DLD1 (cell line): Measurements from ENCODE around the gene FLNB.

ENCODE experiments used
- in situ Hi-C: cut with HindIII; loops from 2 replicates; pipeline ENCODE4 v1.10.0; 2017; ENCODE audit warnings: low sequenced_read_pairs

The FLNB gene

DNA sequence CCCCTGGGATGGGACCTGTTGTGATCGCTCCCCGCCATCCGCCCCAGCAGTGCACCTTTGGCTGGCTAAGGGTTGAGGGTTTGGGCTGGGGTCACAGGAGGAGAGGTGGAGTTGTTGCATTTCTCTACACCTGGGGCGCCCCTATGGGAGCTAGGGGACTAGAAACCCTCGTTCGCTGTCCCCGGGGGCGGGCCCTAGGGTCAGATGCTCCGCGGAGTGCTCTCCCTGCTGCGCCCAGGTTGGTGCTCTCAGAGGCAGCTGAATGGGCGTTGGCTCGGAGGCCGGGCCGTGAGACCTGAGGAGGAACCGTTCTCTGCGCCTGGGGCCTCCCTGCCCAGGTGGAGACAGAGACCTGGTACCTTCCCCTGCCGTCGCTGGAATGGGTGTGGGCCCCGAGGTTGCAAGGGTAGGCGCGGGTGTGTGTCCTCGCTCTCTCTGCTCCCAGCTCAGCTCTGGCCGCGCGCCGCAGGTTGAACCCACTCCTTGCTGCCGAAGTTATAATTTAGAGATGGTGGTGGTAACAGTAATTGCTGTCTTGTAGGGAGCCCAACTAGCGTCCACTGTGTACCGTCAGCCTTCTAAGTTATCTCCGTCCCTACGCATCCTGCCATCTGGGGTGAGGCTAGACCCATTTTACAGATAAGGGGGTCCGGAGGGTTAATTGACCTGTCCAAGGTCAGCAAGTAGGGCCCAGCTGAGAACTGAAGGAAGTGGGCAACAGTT, 965 bp downstream of the FLNB start:
- in situ Hi-C loops = loop anchor here (25.0 kb wide), 1 partner anchor 153 kb away; no protein-coding TSS in a partner anchor

DNA sequence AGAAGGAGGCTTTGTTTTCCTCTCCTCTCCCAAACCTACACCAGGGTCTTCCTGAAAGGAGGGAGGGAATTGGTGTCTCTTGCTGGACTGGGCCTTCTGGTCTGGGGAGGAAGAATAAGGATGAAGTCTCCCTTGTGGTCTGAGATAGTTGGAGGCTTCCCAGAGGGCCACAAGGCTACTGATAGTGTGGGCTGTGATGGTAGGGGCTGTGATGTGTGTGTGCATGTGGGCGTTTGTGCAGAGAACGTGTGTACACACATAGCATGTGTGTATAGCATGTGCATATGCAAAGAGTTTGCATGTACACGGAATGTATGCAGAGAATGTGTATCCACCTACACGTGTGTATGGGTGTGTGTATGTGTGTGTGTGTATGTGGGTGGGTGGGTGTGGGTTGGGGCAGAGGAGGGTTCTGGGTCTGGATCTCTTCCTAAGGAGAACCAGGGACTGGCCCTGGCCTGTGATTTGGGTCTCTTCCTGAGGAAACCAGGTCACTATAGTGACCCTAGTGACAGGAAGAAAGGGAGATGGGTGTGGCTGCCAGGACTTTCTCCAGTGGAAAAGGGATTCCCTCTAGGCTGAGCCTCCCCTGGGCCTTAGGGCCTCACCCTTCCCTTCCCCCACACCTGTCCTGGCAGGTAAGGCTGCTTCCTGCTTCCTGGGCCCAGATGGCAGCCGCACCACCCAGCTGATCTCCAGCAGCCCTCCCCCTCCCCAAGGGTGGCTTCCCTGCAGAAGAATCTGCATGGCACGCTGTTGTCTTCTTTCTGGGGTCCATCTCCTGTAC, 1.7 kb downstream of the FLNB start:
- in situ Hi-C loops = loop anchor here (25.0 kb wide), 1 partner anchor 152 kb away; no protein-coding TSS in a partner anchor

DNA sequence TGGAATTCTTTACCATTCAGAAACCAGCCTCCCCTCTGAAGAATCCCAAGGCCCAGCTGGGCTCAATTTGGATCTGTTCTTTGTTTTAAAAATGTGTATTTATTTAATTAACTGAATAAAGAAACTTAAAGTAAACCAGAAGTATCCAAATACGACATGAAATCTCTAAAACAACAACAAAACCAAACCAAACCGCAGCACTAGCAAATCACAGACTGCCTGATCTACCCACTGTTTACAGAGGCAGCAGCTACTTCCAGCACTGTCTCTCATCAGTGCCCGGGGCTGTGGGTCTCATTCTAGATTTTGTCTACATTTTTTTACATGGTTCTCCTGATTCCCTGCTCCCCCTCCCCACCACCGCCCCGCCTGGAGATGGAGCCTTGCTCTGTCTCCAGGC, 2.3 kb downstream of the FLNB start:
- in situ Hi-C loops = loop anchor here (25.0 kb wide), 1 partner anchor 152 kb away; no protein-coding TSS in a partner anchor

DNA sequence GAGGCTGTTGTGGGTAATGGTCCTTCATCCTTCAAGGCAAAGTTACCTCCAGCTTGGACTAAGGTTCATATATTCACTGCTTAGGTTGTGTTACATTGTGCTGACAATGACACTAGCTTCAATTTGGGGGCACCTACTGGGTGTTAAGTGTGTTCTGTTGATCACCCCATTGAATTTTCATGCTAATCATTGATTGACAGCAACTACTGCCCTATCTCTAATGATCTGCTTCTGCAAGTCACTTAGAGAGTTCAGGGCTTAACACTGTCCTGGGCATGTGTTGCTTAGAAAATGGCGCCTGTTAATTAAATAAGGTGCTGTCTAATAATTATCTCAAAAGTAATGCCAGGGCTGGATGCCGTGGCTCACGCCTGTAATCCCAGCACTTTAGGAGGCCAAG, 3.4 kb downstream of the FLNB start:
- in situ Hi-C loops = loop anchor here (25.0 kb wide), 1 partner anchor 151 kb away; no protein-coding TSS in a partner anchor

DNA sequence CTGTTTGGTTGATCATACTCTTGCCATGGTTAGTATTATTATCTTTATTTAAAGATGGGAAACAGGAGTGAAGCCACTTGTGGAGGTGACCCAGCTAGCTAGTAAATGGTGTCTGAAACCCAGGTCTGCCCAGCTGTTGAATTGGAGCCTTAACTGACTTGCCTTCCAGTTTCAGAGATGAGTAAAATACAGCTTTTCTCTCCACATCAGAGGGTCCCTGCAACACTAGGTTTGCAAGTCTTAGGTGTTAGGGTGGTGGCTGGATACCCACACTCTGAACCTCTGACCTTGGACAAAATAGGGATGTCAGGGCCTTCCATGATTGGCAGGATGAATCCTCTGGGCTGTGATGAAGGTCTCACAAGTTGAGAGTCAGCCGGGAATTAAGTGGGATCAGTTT, 4.1 kb downstream of the FLNB start:
- in situ Hi-C loops = loop anchor here (25.0 kb wide), 1 partner anchor 150 kb away; no protein-coding TSS in a partner anchor

DNA sequence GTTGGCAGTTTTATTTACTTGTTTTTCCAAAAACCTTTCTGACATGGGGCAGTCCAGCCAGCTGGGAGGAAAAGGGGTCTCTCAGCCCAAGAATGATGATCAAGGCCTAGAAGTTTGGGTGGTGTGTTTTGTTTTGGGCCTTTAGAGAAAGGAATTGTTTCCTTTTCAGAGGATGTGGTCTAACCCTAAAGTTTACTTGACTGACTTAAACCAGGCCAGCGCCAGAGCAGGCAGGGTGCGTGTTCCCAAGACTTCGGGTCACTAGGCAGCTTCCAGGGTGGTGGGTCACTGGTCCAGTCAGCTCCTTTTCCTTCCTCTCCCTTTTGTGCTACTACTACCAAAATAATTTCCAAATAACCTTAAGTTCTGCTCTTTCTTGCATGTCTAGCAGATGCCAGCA, 4.9 kb downstream of the FLNB start:
- in situ Hi-C loops = loop anchor here (25.0 kb wide), 1 partner anchor 149 kb away; no protein-coding TSS in a partner anchor

DNA sequence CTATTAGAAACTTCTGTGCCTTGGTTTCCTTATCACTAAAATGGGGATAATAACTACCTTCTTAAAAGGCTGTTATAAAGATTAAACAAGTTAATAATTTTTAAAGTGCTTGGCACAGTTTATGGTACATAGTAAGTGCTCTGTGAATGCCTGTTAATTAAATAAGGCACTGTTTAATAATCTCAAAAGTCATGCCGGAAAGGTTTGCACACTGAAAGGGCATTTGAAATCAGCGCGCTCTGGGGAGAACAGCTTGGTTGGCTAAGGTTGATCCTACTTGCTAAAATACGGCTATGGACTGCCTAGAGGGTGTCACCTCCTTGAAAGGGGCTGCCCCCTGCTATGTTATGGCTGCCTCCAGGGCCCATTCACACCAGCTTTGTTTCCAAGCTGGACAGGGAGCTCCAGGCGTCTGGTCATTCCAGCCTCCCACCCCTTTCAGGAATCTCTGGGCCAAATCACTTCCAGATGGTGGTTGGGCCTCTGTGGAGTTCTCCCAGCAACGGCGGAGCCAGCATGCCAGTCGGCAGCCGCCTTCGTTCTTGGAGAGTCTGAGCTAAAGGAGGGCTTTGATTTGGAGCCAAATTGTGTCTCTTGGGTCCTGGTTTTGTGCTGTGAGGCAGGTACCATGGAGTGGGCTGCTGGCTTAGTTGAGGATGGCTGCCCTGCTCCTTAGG, 5.9 kb downstream of the FLNB start:
- in situ Hi-C loops = loop anchor here (25.0 kb wide), 1 partner anchor 148 kb away; no protein-coding TSS in a partner anchor

DNA sequence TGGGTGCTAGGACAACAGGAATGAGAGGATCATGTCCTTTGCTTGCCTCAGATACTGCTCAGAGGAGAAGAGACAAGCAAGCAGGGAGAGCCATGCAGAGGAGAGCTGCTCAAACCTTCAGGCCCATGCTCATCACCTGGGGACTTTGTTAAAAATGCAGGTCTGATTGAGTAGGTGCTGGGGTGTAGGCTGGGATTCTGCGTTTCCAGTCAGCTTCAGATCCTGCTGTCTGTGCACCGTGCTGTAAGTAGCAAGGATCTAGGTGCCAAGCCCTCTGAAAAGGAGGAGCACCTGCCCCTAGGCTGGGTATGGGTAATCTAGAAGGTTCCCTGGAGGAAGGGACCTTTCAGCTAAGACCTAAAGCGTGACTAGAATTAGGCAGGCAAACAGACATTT, 7.3 kb downstream of the FLNB start:
- in situ Hi-C loops = loop anchor here (25.0 kb wide), 1 partner anchor 147 kb away; no protein-coding TSS in a partner anchor

DNA sequence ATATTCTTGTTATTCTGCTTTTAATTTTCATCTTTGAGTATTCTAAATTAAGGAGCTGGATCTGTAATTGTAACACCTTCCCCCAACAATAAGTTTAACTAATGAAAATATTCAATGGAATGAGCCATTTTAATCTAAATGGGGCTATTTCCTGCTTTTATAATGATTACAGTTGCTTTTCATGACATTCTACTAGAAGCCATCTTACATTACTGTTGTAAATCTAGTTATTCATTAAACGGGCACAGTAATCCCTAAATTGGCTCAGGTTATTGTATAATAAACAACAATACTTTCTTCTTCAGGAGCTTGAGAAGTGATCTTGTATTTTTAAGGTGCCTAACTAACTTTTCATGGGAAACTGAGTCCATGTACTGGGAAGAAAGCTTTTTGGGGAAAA, 8.5 kb downstream of the FLNB start:
- in situ Hi-C loops = loop anchor here (25.0 kb wide), 1 partner anchor 146 kb away; no protein-coding TSS in a partner anchor

DNA sequence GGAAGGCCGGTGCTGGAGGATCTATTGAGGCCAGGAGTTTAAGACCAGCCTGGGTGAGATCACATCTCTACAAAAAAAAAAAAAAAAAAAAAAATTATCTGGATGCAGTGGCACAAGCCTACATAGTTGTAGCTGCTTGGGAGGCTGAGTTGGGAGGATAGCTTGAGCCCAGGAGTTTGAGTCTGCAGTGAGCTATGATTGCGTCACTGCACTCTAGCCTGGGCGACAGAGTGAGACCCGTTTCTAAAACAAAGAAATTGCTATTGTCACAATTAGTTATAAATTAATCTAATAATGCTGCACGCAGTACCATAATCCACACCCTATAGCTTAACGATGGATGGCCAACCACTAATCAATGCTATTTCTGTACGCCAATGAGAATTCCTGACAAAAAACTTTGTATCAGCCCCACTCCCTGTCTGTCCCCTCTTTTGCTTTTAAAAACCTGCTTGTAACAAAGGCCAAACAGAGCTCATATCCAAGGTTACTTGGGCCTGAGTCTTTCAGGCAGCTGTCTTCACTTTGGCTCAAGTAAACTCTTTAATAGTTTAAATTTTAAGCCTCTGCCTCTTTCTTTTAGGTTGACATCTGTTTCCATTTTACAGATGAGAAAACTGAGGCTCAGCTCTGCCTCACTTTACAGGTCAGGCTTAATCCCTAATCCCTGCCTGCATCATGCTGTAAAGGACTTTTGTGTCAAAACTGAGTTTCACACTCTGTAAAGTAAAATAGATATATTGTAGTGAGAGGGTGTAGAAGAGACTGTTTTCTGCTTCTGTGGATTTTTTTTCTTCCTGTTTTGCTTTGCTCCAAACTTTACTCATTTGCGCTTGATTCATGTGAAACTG, 10.9 kb downstream of the FLNB start:
- in situ Hi-C loops = loop anchor here (25.0 kb wide), 1 partner anchor 143 kb away; no protein-coding TSS in a partner anchor

DNA sequence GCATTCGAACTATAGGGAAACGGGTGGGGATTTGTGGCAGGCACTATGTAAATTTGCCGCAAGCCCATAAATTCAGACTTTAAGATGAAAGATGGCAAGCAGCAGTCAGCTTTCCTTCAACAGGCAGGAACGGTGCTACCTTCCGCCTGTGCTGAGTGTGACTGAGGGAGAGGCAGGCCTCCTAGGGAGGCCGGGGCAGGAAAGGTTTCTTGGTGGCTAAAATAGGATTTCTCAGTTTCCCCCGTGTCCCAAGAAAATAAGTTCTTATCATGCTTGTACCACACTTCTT, 12.5 kb downstream of the FLNB start:
- in situ Hi-C loops = loop anchor here (25.0 kb wide), 1 partner anchor 142 kb away; no protein-coding TSS in a partner anchor

DNA sequence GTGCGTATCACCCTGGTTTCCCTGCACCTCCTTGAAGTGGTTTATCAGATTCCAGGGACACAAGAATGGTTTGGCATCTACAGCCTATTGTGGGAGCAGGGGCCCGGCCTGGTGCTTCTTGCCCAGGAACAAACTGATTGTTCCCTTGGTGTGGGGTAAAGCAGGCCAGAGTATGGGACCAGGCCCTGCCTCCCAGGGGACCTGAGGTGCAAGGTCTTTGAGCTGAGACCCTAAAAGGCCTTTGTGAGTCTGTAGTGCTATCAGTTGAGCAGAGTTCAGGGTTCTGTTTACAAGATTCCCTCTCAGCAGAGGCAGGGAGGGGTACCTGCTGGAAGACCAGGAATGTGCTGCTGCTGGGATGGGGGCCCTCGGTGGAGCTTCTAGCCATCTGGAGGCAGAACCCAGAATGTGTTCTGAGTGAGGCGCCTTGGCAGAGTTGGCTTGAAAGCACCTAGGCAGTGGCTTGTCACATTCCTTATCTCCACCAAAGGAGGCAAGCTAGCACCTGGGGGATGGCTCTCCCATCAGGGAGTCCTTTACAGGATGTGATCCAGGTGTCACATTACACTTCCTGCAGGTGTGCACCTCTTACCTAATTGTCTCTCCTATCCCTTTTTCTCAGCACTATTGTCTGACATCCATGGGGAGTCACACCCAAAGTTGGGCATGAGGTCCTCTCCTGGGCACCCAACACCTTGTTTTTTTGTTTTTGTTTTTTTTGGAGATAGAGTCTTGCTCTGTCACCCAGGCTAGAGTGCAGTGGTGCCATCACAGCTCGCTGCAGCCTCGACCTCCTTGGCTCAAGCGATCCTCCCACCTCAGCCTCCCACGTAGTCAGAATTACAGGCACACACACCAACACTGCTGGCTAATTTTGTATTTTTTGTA, 13.1 kb downstream of the FLNB start:
- in situ Hi-C loops = loop anchor here (25.0 kb wide), 1 partner anchor 141 kb away; no protein-coding TSS in a partner anchor

DNA sequence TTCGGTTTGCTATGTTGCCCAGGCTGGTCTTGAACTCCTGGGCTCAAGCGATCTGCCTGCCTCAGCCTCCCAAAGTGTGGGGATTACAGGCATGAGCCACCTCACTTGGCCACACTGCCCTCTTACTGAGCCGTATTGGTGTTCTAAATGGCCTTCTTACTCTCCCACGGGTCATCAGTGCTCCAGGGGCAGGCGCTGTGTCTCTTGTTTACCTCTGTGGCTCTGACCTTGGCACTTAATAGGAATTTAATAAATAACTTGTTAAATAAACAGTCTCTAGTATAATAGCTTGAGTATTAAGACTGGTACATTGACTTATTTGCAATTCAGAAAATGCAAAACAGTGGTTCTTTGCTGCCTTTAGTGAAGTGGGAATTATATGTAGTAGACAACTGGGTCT, 13.7 kb downstream of the FLNB start:
- in situ Hi-C loops = loop anchor here (25.0 kb wide), 1 partner anchor 140 kb away; no protein-coding TSS in a partner anchor

DNA sequence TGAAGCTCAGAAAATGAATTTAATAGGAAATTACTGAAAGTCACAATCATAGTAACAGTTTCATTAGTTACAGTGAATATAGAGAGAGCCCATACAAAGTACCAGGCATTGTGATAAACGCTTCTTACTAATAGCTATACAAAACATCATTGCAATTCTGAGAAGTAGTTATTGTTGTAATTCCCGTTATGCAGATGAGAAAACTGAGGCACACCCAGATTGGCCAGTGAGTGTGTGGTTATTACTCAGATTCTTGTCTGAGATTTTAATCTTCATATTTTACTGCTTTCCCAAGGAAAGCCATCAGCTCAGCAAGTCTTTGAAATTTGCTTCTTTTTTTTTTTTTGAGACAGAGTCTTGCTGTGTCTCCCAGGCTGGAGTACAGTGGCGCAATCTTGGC, 14.3 kb downstream of the FLNB start:
- in situ Hi-C loops = loop anchor here (25.0 kb wide), 1 partner anchor 140 kb away; no protein-coding TSS in a partner anchor

DNA sequence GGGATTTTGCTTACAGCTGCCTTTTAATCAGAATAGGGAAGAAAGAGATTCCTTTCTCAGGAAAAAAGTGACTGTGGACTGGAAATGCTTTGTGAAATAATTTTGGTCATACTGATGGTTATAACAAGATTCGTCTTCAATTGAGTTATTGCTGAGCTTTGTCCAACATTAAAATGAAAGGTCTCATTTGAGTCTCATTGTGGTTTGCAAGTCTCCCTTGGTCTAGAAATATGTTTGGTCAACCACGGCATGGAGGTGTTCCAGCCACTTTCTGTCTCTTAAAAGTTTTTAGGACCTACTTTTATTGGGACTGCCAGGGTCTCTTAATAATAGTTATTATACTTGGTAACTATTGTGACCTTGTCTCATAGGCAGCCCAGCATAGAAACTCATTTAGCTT, 15.3 kb downstream of the FLNB start:
- in situ Hi-C loops = loop anchor here (25.0 kb wide), 1 partner anchor 139 kb away; no protein-coding TSS in a partner anchor

DNA sequence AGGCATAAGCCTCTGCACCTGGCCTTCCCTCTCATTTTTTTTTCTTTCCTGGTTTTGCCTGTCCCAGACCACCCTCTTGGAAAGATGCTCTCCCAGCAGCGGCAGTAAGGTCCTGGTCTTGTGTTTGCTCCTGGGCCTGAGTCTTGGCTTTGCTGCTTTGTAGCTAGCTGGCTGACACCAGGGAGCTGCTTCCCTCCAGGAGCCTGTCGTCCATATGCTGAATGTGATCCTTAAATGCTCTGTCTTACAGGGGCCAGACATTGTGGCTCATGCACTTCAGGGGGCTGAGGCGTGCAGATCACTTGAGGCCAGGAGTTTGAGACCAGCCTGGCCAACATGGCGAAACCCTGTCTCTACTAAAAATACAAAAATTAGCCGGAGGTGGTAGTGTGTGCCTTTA, 17.2 kb downstream of the FLNB start:
- in situ Hi-C loops = no loop called here

DNA sequence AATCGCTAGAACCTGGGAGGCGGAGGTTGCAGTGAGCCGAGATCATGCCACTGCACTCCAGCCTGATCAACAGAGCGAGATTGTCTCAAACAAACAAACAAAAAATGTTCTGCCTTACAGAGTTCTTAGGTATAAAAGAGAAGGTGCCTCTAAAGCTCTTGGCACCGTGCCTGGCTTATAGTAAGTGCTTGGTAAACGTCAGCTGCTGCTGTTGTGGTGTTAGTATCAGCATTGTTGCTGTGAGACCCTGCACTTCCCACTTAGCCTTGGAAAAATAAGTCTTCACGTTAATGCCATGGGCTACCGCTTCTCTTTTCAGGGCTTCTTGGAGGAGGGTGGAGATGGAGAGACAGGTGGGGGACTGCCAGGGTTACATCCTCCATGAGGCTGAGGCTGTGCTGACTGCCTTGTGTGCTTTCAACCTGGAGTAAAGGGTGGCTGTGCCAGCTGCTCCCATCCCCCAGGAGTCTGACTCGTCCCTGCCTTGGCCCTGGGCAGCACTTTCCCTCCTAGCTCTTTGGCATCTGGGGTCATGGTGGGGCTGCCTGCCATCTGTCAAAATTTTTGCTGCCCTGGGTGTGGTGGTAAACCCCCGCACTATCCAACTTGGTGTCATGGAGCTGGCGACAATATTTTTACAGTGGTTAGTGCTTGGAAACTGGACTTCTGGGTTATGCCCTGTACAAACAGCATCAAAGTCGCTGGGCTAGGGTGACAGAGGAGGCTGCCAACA, 17.8 kb downstream of the FLNB start:
- in situ Hi-C loops = no loop called here

DNA sequence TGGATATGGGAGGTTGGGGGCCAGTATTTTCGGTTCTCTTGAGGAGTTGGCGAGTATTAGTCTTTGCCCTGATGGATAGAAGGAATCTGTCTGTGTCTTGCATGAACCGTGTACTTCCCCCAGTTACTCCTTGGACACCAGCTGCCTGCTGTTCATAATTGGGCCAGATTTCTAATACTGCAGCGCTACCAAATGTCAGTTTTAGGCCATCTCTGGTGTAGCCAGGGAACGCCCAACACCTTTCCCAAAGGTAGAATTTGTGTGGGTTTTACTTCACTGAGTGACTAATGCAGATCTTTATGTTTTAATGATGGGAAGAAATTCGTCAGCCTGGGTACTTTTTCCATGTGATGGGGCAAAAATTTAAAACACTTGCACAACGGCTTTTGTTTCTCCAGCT, 18.4 kb downstream of the FLNB start:
- in situ Hi-C loops = no loop called here
